ENCODE results near the gene TBPL1. TPM values are rescaled to one million over a fixed set of nuclear protein-coding genes. Genes with fewer than 3 reads are reported as not detected.

Gene TBPL1
- total RNA-seq, 1 donor from 2014 or later: 35.7 TPM

DNA sequence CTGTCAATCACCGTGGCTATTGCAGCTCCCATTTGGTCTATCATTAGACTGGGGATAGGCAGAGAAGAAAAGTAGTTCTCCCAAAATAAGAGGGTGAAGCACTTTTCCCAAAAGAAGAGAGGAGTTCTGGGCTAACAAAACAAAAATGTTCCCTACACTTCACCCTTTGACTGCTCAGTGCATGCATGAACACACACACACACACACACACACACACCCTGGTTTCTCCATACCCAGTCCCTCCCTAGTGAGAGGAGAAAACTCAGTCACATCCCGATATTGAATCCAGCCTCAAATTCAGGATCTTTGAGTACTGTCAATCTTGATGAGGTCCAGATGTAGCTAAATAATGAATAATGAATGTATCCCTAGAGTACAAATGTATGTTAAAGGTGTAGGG lies 4.6 kb upstream of the TBPL1 start:
- ChIA-PET POLR2A (interaction anchor here (0.7 kb wide), 1 partner anchor 27 kb away, joined by 4 read pairs; no protein-coding TSS in a partner anchor), CTCF (interaction anchor here (1.4 kb wide), 1 partner anchor 105 kb away, joined by 3 read pairs; no protein-coding TSS in a partner anchor)
- Mint-ChIP-seq H3K4me1 (peaks cover 12% of the 10 kb centered on the region), H3K36me3 (ENCODE audit: low read depth) (peaks cover 10% of the 10 kb centered on the region), H3K4me3 (no peak overlapping the region), H3K27ac (no peak overlapping the region), H3K27me3 (peaks cover 8% of the 10 kb centered on the region), H3K9me3 (no peaks in the 10 kb centered on the region)
- intact Hi-C loops (cut with micrococcal nuclease): no loop called here
- TF ChIP-seq, protein P1, sequence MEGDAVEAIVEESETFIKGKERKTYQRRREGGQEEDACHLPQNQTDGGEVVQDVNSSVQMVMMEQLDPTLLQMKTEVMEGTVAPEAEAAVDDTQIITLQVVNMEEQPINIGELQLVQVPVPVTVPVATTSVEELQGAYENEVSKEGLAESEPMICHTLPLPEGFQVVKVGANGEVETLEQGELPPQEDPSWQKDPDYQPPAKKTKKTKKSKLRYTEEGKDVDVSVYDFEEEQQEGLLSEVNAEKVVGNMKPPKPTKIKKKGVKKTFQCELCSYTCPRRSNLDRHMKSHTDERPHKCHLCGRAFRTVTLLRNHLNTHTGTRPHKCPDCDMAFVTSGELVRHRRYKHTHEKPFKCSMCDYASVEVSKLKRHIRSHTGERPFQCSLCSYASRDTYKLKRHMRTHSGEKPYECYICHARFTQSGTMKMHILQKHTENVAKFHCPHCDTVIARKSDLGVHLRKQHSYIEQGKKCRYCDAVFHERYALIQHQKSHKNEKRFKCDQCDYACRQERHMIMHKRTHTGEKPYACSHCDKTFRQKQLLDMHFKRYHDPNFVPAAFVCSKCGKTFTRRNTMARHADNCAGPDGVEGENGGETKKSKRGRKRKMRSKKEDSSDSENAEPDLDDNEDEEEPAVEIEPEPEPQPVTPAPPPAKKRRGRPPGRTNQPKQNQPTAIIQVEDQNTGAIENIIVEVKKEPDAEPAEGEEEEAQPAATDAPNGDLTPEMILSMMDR (IDR thresholded peaks at IDR 0.05): no peak
- no peak for DNase-seq
- no peak for ATAC-seq (ENCODE audit: low read depth)

DNA sequence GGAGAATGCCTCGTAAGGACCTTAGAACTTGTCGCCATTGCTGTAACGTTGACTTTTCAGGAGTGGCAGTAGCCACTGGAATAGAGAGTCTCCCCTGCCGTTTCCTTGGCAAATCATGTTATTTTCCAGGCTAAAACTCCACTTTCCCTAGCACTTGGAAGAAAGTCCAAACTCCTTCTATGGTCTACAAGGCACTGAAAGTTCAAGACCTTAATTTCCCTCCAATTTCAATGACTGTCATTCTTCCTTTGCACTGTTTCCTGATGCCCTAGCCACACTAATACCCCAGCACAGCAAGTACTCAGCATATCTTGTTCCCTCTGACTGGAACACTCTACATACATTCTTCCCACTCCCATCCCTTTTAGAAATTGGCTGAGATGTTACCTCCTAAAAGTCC lies 1.8 kb upstream of the TBPL1 start:
- intact Hi-C loops (cut with micrococcal nuclease): loop anchor here (10.0 kb wide), 1 partner anchor 684 kb away; no protein-coding TSS in a partner anchor
- TF ChIP-seq, protein P1 (IDR thresholded peaks at IDR 0.05): no peak
- peak overlapping the region; percentile 98 for H3K27ac Mint-ChIP-seq
- H3K27me3 Mint-ChIP-seq: peaks cover under 1% of the 10 kb centered on the region
- no peaks in the 10 kb centered on the region for H3K9me3 Mint-ChIP-seq
- ATAC-seq (ENCODE audit: low read depth): no peak
- peaks cover 35% of the 10 kb centered on the region for H3K4me1 Mint-ChIP-seq
- ChIA-PET CTCF (interaction anchor here (0.7 to 3.5 kb wide), 4 partner anchors 22 to 113 kb away, joined by 3 to 17 read pairs (median 6); no protein-coding TSS in a partner anchor), POLR2A (interaction anchor here (1.0 to 2.1 kb wide), 4 partner anchors 22 to 1137 kb away, joined by 4 to 14 read pairs (median 6); partner anchors contain the start of genes HBS1L and RPS12)
- peak overlapping the region; percentile 95 for H3K4me3 Mint-ChIP-seq
- no peak for DNase-seq
- peaks cover 12% of the 10 kb centered on the region for H3K36me3 Mint-ChIP-seq (ENCODE audit: low read depth)

DNA sequence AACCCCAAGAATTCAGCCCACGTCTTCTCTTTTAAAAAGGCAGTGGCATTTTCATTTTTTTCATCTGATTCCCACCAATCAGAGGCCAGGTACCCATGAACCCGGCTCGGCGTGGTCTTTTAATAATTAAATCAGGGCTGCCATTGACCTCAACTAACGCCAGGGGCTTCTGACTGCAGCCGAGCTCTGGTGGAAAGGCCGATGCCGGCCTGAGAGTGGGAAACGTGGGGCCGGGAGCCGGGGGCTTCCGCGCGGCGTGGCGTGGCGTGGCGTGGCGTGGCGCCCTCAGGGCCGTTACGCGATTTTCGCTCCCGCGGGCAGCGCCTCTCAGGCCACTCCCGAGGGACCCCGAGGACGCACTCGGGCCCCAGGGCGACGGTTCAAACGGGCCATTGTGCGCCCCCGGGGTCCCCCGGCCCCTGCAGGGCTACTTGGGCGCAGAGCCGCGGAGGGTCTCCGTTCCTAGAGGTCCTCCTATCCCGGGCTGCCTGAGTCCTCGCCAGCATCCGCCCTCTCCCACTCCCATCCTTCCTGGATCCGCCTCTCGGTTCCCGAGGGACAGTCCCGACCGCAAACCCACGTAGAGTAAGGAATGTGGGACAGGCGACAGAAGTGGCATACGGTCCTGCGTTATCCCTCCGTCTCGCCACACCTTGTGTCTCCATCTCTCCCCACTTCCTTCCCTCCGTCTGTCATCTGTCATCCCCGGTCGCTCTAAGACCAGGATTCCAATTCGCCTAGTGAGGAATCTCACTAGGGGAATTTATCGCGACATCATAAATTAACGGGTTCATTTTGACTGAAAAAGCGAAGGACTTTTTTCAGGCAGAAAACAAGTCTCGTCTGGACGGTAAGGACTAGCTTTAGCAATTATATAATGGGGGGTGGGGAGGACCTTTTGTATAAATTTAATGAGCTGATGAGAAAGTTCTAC lies 876 bp upstream of the TBPL1 start:
- DNase-seq (peak; percentile 66), ATAC-seq (ENCODE audit: low read depth) (peak; percentile 59)
- no peaks in the 10 kb centered on the region for H3K9me3 Mint-ChIP-seq
- CTCF ChIA-PET: interaction anchor here (0.7 to 3.5 kb wide), 5 partner anchors 21 to 145 kb away, joined by 3 to 17 read pairs (median 6); no protein-coding TSS in a partner anchor
- no peaks in the 10 kb centered on the region for H3K27me3 Mint-ChIP-seq
- peaks cover 45% of the 10 kb centered on the region for H3K4me1 Mint-ChIP-seq
- peak overlapping the region; percentile 95 for H3K4me3 Mint-ChIP-seq
- peak overlapping the region; percentile 98 for H3K27ac Mint-ChIP-seq
- intact Hi-C loops (cut with micrococcal nuclease): loop anchor here (1.0 to 10.0 kb wide), 7 partner anchors 21 to 1229 kb away; partner anchors contain the start of genes HBS1L, MYB, RPS12 and SLC2A12
- H3K36me3 Mint-ChIP-seq (ENCODE audit: low read depth): peaks cover 12% of the 10 kb centered on the region
- TF ChIP-seq, protein P1 (IDR thresholded peaks at IDR 0.05): no peak
- POLR2A ChIA-PET: interaction anchor here (0.6 to 2.6 kb wide), 12 partner anchors 13 to 1439 kb away, joined by 3 to 15 read pairs (median 5); partner anchors contain the start of genes HBS1L, RPS12, SLC2A12 and STX7

DNA sequence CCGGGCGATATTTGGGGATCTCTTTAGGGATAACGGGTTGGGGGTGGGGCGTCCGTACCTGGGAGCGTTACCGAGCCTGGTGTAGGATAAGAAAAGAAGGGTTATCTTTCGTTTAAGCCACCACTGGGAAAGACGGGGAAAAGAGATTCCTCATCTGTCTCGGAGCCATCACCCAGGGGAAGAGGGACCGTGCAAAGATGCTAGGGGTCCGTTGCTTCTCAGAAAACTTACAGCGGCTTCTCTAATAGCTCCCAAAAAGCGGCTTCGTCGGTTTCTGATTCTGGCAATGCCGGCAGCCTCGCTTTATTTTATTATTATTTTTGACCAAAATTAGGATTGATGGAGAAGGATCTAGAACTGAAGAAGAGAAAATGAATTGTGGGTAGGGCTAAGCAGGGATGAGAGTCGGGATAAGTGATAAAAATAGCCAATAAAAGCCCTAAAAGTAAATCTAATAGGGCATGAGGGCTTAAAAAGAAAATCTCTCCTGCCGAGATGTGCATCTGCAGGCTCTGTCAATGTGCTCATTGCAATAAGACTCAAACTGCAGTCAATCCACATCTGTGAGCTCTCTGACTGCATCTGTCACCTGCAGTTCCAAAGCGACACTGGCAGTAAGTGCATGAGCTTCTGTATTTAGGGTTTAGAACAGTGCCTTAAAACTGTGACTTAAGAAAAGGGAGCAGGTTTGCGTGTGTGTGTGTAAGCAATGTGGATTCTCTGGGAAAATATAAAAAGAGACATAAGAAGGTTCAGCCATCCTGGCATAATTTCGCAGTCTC lies 801 bp downstream of the TBPL1 start:
- CTCF ChIA-PET: interaction anchor here (0.9 to 3.5 kb wide), 4 partner anchors 11 to 143 kb away, joined by 3 to 17 read pairs (median 8); no protein-coding TSS in a partner anchor
- no peak for ATAC-seq (ENCODE audit: low read depth)
- TF ChIP-seq, protein P1 (IDR thresholded peaks at IDR 0.05): no peak

More for the DNA sequence above, 801 bp downstream of the TBPL1 start:
- intact Hi-C loops (cut with micrococcal nuclease): loop anchor here (1.0 to 10.0 kb wide), 7 partner anchors 12 to 1544 kb away; partner anchors contain the start of genes HBS1L, MYB and STX7
- no peak for DNase-seq
- peak overlapping the region; percentile 95 for H3K4me3 Mint-ChIP-seq
- H3K27me3 Mint-ChIP-seq: no peaks in the 10 kb centered on the region
- H3K9me3 Mint-ChIP-seq: no peaks in the 10 kb centered on the region
- POLR2A ChIA-PET: interaction anchor here (0.6 to 2.6 kb wide), 10 partner anchors 10 to 1441 kb away, joined by 3 to 15 read pairs (median 5); partner anchors contain the start of genes HBS1L, RPS12, SLC2A12 and STX7
- H3K36me3 Mint-ChIP-seq (ENCODE audit: low read depth): peaks cover 12% of the 10 kb centered on the region
- peaks cover 57% of the 10 kb centered on the region for H3K4me1 Mint-ChIP-seq
- peak overlapping the region; percentile 98 for H3K27ac Mint-ChIP-seq
